Neural progenitor cell (in vitro differentiated cells): ENCODE results near the gene CRTC1. TPM values are rescaled to one million over a fixed set of nuclear protein-coding genes. Genes with fewer than 3 reads are reported as not detected.

Source experiments
- DNase-seq: peaks from one replicate; pipeline ENCODE4 v3.0.0-alpha.2; 2016; ENCODE audit warnings: low spot score
- H2AFZ ChIP-seq: fragments of 200-600 bp; sonication (generic); replicated peaks from 2 replicates; pipeline ENCODE4 v1.6.1; 2016; ENCODE audit warnings: antibody characterized with exemption
- H3F3A ChIP-seq: fragments of 200-600 bp; sonication (generic); 2 replicates; pipeline ENCODE4 v1.6.1; 2016; ENCODE audit warnings: antibody characterized with exemption, low read depth
- H3K27ac ChIP-seq: fragments of 200-600 bp; sonication (generic); 2 replicates; pipeline ENCODE4 v1.5.1; 2016; ENCODE audit warnings: mild to moderate bottlenecking
- H3K27me3 ChIP-seq: fragments of 200-600 bp; sonication (generic); 2 replicates; pipeline ENCODE4 v1.6.1; 2016; ENCODE audit warnings: mild to moderate bottlenecking, moderate library complexity
- H3K36me3 ChIP-seq: fragments of 200-600 bp; sonication (generic); 2 replicates; pipeline ENCODE4 v1.5.1; 2016
- H3K4me1 ChIP-seq: fragments of 200-600 bp; sonication (generic); 2 replicates; pipeline ENCODE4 v1.6.1; 2016; ENCODE audit warnings: mixed run types
- H3K4me2 ChIP-seq: fragments of 200-600 bp; sonication (generic); 2 replicates; pipeline ENCODE4 v1.6.1; 2016
- H3K4me3 ChIP-seq: fragments of 200-600 bp; sonication (generic); 2 replicates; pipeline ENCODE4 v1.5.1; 2016
- H3K79me2 ChIP-seq: fragments of 200-600 bp; sonication (generic); 2 replicates; pipeline ENCODE4 v1.6.1; 2016; ENCODE audit warnings: low read depth
- H3K9ac ChIP-seq: fragments of 200-600 bp; sonication (generic); 2 replicates; pipeline ENCODE4 v1.6.1; 2016
- H3K9me3 ChIP-seq: fragments of 200-600 bp; sonication (generic); 2 replicates; pipeline ENCODE4 v1.5.1; 2016; ENCODE audit warnings: low read depth
- H4K20me1 ChIP-seq: fragments of 200-600 bp; sonication (generic); 2 replicates; pipeline ENCODE4 v1.6.1; 2016; ENCODE audit warnings: low read depth
- H3K27ac Mint-ChIP-seq: 3 replicates; pipeline ENCODE4 v1.8.0; 2021; ENCODE audit warnings: mixed read lengths
- H3K27me3 Mint-ChIP-seq: 2 replicates; pipeline ENCODE4 v1.8.0; 2022; ENCODE audit warnings: low read depth, mild to moderate bottlenecking, inconsistent platforms, moderate library complexity, mixed read lengths; ENCODE audit not compliant: insufficient read depth
- H3K36me3 Mint-ChIP-seq: 3 replicates; pipeline ENCODE4 v1.8.0; 2021; ENCODE audit warnings: mixed read lengths
- H3K4me1 Mint-ChIP-seq: 3 replicates; pipeline ENCODE4 v1.8.0; 2021; ENCODE audit warnings: mixed read lengths
- H3K4me3 Mint-ChIP-seq: 3 replicates; pipeline ENCODE4 v1.8.0; 2021; ENCODE audit warnings: mild to moderate bottlenecking, moderate library complexity, mixed read lengths
- H3K9me3 Mint-ChIP-seq: 3 replicates; pipeline ENCODE4 v1.8.0; 2020; ENCODE audit warnings: mixed read lengths
- EZH2 ChIP-seq: fragments of 200-600 bp; sonication (generic); IDR thresholded peaks from 2 replicates; pipeline ENCODE4 v1.6.1; 2017; ENCODE audit warnings: antibody characterized with exemption, mild to moderate bottlenecking, moderate library complexity
- EZH2phosphoT487 ChIP-seq: fragments of 200-600 bp; sonication (generic); IDR thresholded peaks from 2 replicates; pipeline ENCODE4 v1.6.1; 2017; ENCODE audit warnings: antibody characterized with exemption
- total RNA-seq: library from RNA; depleted of rRNA; stranded (reverse); fragments of >200 nt; gene quantifications from 2 replicates; pipeline ENCODE4 v1.2.3, GENCODE V29; 2015; ENCODE audit warnings: low replicate concordance
- TF ChIP-seq, protein P1 (sequence below): fragments of 200-600 bp; sonication (generic); IDR thresholded peaks from 2 replicates; pipeline ENCODE4 v1.5.1; 2017; ENCODE audit warnings: antibody characterized with exemption, mild to moderate bottlenecking

Gene CRTC1
- total RNA-seq, 1 donor from 2014 or later = 2.4 TPM

DNA sequence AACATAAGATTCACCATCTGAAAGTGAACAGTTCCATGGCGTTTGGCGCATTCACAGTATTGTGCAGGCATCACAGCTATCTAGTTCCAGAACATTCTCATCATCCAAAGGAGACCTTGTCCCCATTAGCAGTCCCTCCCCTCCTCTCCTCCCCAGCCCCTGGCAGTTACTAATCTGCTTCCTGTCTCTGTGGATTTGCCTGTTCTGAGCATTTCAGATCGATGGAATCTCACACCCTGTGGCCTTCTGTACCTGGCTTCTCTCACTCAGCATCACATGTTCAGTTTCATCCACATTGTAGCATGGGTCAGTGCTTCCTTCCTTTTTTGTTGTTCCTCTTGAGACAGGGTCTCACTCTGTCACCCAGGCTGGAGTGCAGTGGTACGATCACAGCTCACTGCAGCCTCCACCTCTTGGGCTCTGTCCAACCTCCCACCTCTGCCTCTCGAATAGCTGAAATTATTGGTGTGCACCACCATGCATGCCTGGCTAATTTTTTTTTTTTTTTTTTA, 34.6 kb downstream of the CRTC1 start:
- Mint-ChIP-seq H3K27me3 (peaks cover 4% of the 10 kb centered on the region), H3K36me3 (peaks cover 8% of the 10 kb centered on the region), H3K9me3 (no peaks in the 10 kb centered on the region), H3K4me3 (peak overlapping the region; percentile 1), H3K4me1 (peaks cover 23% of the 10 kb centered on the region), H3K27ac (peak overlapping the region; percentile 47)
- no peak overlapping the region for H3K27ac ChIP-seq
- no peaks in the 10 kb centered on the region for H3K9me3 ChIP-seq
- no peaks in the 10 kb centered on the region for H3K36me3 ChIP-seq
- no peaks in the 10 kb centered on the region for H3K4me1 ChIP-seq
- TF ChIP-seq EZH2 (no peak), EZH2phosphoT487 (no peak)
- TF ChIP-seq, protein P1, sequence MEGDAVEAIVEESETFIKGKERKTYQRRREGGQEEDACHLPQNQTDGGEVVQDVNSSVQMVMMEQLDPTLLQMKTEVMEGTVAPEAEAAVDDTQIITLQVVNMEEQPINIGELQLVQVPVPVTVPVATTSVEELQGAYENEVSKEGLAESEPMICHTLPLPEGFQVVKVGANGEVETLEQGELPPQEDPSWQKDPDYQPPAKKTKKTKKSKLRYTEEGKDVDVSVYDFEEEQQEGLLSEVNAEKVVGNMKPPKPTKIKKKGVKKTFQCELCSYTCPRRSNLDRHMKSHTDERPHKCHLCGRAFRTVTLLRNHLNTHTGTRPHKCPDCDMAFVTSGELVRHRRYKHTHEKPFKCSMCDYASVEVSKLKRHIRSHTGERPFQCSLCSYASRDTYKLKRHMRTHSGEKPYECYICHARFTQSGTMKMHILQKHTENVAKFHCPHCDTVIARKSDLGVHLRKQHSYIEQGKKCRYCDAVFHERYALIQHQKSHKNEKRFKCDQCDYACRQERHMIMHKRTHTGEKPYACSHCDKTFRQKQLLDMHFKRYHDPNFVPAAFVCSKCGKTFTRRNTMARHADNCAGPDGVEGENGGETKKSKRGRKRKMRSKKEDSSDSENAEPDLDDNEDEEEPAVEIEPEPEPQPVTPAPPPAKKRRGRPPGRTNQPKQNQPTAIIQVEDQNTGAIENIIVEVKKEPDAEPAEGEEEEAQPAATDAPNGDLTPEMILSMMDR = no peak
- no peak overlapping the region for H3K4me3 ChIP-seq
- no peaks in the 10 kb centered on the region for H3K27me3 ChIP-seq
- no peak overlapping the region for H3K4me2 ChIP-seq
- H3K79me2 ChIP-seq = no peaks in the 10 kb centered on the region
- H2AFZ ChIP-seq = no peak overlapping the region
- H4K20me1 ChIP-seq = peaks cover 30% of the 10 kb centered on the region
- no peaks in the 10 kb centered on the region for H3F3A ChIP-seq
- no peak for DNase-seq
- no peak overlapping the region for H3K9ac ChIP-seq

DNA sequence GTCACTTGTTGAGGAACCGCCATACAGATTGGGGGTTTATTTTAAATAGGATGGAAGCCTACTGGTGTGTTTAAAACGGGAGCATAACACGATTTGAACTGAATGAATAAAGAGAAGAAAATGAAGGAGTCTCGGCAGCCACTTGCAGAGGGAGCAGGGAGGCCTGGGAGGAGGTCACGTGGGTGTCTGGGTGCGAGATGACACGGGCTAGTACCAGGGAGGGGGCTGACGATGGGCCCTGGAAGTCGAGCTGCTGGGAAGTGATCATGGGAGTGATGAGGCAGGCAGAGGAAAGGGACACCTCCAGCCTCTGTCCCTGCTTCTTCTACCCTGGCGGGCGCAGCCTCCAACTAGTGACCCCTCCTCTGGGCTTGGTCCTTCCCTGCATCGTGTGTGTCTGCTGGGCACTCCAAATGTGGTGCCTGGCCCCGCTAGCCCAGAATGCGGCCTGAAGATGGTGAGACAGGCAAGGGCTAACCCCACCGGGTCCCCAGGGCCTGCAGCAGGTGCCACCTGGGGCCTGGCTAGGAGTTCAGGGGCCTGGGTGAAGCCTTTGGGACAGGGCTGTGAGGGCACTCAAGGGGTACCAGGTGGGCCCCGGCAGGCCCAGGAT, 35.5 kb downstream of the CRTC1 start:
- Histone ChIP-seq H3K79me2 (no peaks in the 10 kb centered on the region), H4K20me1 (peaks cover 27% of the 10 kb centered on the region), H3K9me3 (no peaks in the 10 kb centered on the region), H3K27me3 (no peaks in the 10 kb centered on the region), H3K9ac (no peak overlapping the region), H3K36me3 (no peaks in the 10 kb centered on the region), H3K4me3 (no peak overlapping the region), H3F3A (no peaks in the 10 kb centered on the region), H2AFZ (no peak overlapping the region), H3K4me1 (no peaks in the 10 kb centered on the region), H3K27ac (no peak overlapping the region), H3K4me2 (no peak overlapping the region)
- Mint-ChIP-seq H3K4me3 (no peak overlapping the region), H3K9me3 (no peaks in the 10 kb centered on the region), H3K4me1 (peaks cover 18% of the 10 kb centered on the region), H3K27me3 (peaks cover 4% of the 10 kb centered on the region), H3K36me3 (peaks cover 8% of the 10 kb centered on the region), H3K27ac (no peak overlapping the region)
- no peak for DNase-seq
- TF ChIP-seq EZH2 (no peak), EZH2phosphoT487 (no peak)
- TF ChIP-seq, protein P1 = no peak

DNA sequence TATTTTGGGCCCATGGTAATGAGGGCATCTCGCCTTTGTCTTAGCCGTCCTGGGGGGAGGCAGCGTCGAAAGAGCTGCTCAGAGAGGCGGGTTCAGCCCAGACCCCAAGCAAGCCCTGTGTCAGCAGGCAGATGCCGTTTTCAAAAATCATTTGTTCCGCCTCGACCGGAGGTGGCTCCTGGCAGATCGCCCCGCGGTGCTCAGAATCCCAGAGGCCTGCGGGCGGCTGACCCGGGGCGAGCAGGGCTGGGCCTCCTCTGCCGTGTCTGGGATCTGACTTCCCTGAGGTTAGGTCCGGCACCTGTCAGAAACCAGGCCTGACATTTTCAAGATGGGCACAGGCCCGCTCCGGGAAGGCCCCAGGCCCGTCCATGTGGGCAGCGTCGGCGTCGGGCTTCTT, 36.1 kb downstream of the CRTC1 start:
- Mint-ChIP-seq H3K4me1 (peaks cover 18% of the 10 kb centered on the region), H3K4me3 (no peak overlapping the region), H3K27me3 (peaks cover 4% of the 10 kb centered on the region), H3K36me3 (peaks cover 8% of the 10 kb centered on the region), H3K27ac (no peak overlapping the region), H3K9me3 (no peaks in the 10 kb centered on the region)
- no peak overlapping the region for H3K4me2 ChIP-seq
- H3K27me3 ChIP-seq = no peaks in the 10 kb centered on the region
- TF ChIP-seq, protein P1 = no peak
- TF ChIP-seq EZH2 = no peak
- no peak for TF ChIP-seq EZH2phosphoT487
- H3K4me1 ChIP-seq = no peaks in the 10 kb centered on the region
- H3K27ac ChIP-seq = no peak overlapping the region
- H3K4me3 ChIP-seq = no peak overlapping the region
- no peak overlapping the region for H3K9ac ChIP-seq
- H3K79me2 ChIP-seq = no peaks in the 10 kb centered on the region
- no peaks in the 10 kb centered on the region for H3K36me3 ChIP-seq
- DNase-seq = no peak
- H3K9me3 ChIP-seq = no peaks in the 10 kb centered on the region
- H3F3A ChIP-seq = no peaks in the 10 kb centered on the region
- H4K20me1 ChIP-seq = peaks cover 32% of the 10 kb centered on the region
- H2AFZ ChIP-seq = no peak overlapping the region
